ENCODE data around the gene SMIM36.

- TF ChIP-seq, protein P1, sequence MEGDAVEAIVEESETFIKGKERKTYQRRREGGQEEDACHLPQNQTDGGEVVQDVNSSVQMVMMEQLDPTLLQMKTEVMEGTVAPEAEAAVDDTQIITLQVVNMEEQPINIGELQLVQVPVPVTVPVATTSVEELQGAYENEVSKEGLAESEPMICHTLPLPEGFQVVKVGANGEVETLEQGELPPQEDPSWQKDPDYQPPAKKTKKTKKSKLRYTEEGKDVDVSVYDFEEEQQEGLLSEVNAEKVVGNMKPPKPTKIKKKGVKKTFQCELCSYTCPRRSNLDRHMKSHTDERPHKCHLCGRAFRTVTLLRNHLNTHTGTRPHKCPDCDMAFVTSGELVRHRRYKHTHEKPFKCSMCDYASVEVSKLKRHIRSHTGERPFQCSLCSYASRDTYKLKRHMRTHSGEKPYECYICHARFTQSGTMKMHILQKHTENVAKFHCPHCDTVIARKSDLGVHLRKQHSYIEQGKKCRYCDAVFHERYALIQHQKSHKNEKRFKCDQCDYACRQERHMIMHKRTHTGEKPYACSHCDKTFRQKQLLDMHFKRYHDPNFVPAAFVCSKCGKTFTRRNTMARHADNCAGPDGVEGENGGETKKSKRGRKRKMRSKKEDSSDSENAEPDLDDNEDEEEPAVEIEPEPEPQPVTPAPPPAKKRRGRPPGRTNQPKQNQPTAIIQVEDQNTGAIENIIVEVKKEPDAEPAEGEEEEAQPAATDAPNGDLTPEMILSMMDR (IDR thresholded peaks at IDR 0.05): no peak
- TF ChIP-seq POLR2A (IDR thresholded peaks at IDR 0.05) (no peak), POLR2AphosphoS5 (IDR thresholded peaks at IDR 0.05) (no peak)
Measured at GRCh38 chr17:55430541-55431288, 80.5 kb downstream of the SMIM36 start.
